ENCODE results near the gene GRM7.

GRM7 gene

GRCh38 chr3:7678521-7678920, 817.6 kb downstream of the GRM7 start:
- DNase-seq: no peak

- DNase-seq: no peak
These were observed 821.9 kb downstream of the GRM7 start for GRCh38 chr3:7682822-7683229.

GRCh38 chr3:7683426-7683825, 822.5 kb downstream of the GRM7 start:
- no peak for DNase-seq

DNA sequence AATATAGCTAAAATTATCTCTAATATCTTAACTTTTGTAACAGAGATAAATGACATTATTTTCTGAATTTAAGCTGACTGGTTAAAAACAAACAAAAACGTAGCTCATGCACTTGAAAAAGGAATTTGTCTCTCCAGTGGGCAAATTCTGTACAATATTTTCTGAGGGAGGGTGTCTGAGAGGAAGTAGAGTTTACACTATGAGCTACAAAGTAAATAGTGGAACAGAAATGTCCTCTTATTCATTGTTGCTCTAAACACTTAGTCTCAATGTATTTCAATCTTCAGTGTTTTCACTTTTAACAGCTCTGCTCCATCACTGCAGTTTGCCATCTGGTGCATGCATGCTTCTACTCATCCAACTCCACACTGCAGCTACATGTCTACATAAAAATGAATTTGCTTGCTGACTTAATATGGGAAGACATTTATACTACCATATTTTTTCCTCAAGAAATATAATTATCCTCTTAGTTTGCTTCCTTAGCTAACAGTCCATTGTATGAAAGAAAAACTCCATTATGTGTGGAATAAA, 823.3 kb downstream of the GRM7 start:
- no peak for DNase-seq

- DNase-seq: no peak
These were observed 826.7 kb downstream of the GRM7 start for GRCh38 chr3:7687428-7688147.

DNA sequence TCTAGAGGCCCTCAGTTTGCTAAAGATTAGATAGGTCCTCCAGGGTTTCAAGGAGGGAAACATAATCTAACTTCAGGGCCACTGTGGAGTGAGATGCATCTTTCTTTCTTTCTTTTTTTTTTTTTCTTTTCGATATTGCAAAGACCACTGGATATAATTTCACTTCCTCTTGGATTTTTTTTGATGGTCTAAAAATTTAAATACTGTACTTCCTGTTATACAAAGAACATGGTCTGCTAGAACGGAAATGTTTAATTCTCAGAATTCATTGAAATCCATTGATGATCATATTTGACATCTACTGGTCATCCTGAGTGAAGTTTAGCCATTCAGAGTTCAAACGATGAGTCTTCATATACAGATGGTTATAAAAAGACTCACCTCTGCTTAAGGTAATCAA, 832.0 kb downstream of the GRM7 start:
- DNase-seq: no peak

GRCh38 chr3:7693976-7694375, 833.1 kb downstream of the GRM7 start:
- DNase-seq: no peak

GRCh38 chr3:7695049-7695448, 834.1 kb downstream of the GRM7 start:
- no peak for DNase-seq

GRCh38 chr3:7696320-7696719, 835.4 kb downstream of the GRM7 start:
- DNase-seq: no peak

GRCh38 chr3:7697548-7697947, 836.6 kb downstream of the GRM7 start:
- DNase-seq: no peak

DNA sequence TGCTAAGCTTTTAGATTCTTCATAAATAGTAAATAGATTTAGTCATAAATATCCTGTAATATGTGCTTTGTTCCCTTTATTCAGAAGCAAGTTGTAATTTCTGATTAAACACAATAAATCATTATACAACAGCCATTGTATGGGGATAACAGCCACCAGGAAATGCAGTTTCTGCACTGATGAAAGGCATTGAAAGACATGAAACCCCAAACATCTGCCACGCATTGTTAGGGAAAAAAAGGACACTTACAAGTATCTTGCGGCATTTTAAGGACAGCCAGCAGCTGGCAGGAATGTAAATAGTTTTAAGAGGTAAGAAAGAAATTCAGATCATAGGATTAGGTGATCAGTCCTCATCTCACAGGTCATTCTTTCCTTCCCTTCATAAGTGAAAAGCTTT, 839.6 kb downstream of the GRM7 start:
- DNase-seq: no peak

GRCh38 chr3:7700977-7701376, 840.1 kb downstream of the GRM7 start:
- DNase-seq: peak; percentile 0

GRCh38 chr3:7707187-7707586, 846.3 kb downstream of the GRM7 start:
- peak; percentile 27 for DNase-seq

- no peak for DNase-seq
These were observed 848.6 kb downstream of the GRM7 start for GRCh38 chr3:7709376-7710082.

DNA sequence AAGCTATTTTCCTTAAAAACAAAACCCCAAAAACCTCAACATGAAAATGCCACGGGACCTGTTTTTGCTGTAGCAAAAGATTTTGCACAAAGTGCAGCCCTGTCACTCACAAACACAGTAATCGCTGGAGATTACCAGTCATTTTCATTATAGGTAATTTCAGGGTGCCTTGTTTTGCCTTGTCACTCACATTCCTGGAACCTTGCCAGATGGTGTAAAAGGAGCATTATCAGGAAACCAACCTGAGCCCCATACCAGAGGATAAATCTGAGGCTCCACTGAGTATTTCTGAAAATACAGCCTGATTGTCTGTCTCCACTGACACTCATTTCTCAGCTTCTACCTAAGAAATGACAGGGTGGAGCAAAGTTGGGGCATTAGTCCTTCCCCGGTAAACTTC, 849.4 kb downstream of the GRM7 start:
- peak; percentile 23 for DNase-seq

- no peak for DNase-seq
These were observed 852.8 kb downstream of the GRM7 start for GRCh38 chr3:7713724-7714123.

GRCh38 chr3:7720649-7721297, 859.9 kb downstream of the GRM7 start:
- DNase-seq: no peak

- no peak for DNase-seq
These were observed 861.0 kb downstream of the GRM7 start for GRCh38 chr3:7721869-7722268.

- DNase-seq: no peak
These were observed 867.9 kb downstream of the GRM7 start for GRCh38 chr3:7728566-7729519.

GRCh38 chr3:7733933-7734332, 873.0 kb downstream of the GRM7 start:
- no peak for DNase-seq

DNA sequence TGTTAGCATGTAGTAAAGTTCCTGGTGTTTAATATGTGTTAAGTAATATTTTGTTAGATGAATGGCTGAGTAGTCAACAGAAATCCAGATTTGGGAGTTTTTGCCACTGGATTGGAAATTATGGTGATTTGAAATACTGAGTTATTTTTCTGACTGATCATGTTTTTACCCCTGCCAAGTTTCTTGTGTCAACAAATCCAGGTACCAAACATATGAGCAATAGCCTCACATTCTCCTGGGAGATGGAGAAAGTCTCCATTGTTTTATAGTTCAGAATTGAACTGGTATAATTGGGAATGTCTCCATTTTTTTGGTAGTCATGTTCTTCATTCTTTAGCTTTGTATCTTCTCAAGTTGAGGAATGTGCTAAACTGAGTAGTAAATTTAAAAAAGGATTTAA, 873.5 kb downstream of the GRM7 start:
- DNase-seq: no peak

DNA sequence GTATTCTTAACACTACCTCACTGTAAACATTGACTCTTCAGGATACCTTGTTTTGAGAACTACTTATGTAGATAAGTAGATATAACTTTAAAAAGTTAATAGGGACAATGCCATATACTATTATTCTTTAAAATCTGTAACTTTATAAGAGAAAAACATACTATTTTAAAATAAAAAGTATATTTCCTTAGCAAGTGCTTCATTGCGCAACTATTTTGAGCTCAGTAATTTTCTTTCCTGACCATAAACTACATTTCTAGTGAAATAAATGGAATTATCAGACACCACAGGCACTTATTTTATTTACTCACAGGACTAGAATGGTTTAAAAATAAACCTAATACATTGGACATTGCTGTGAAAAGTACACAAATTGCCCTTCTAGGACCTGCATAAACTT, 876.3 kb downstream of the GRM7 start:
- DNase-seq: no peak

GRCh38 chr3:7739754-7740153, 878.8 kb downstream of the GRM7 start:
- DNase-seq: no peak
